IPS-11a (cell line): ENCODE measurements around the gene PFKFB3.
"Not testable (repeated sequence)": the region's sequence is repeated elsewhere in the genome, so short reads cannot be mapped to it uniquely, and the experiment has no call there.

Source experiments
- H3K4me3 ChIP-seq: one replicate; pipeline ENCODE4 v1.5.1; 2013; ENCODE audit warnings: low read depth, low read length, control low read depth

PFKFB3 gene

GRCh38 chr10:6269432-6269831 is 66.7 kb downstream of the PFKFB3 start:
- H3K4me3 ChIP-seq = no peak overlapping the region

GRCh38 chr10:6269953-6270867 is 67.5 kb downstream of the PFKFB3 start:
- no peak overlapping the region for H3K4me3 ChIP-seq

- no peak overlapping the region for H3K4me3 ChIP-seq
These were observed 68.2 kb downstream of the PFKFB3 start for GRCh38 chr10:6270951-6271350.

DNA sequence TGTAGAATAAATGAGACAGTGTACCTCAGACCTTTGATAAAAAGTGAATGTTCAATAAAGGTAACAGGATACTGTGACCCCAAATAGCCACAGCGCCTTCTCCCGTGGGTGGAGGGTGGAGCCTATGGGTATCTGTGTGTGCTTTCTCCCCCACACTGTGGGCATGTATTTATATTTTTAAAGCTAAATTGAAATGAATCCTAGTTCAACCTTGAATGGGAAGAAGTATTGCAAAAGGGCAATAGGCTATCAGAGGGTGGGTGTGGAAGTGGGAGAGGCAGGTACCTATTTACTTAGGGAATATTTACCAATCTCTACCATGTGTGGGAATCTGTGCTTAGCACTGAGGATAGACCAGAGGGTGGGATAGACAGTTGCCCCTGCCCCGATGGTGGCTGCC is 68.9 kb downstream of the PFKFB3 start:
- no peak overlapping the region for H3K4me3 ChIP-seq

DNA sequence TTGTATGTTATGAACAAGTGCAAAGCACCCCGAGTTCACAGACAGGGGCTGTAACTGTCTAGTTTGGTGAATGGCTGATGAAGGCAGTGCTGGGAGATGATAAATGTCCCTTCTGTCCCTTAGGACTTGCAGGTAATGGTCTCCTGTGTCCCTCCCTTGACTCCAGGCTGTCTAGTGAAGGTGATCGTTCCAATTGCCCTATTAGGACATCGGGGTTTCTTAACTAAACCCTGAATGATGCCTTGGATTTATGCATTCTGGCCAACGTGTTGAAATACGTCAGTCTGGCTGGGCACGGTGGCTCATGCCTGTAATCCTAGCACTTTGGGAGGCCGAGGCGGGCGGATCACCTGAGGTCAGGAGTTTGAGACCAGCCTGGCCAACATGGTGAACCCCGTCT is 69.4 kb downstream of the PFKFB3 start:
- no peak overlapping the region for H3K4me3 ChIP-seq

GRCh38 chr10:6273351-6273750 is 70.6 kb downstream of the PFKFB3 start:
- no peak overlapping the region for H3K4me3 ChIP-seq

- no peak overlapping the region for H3K4me3 ChIP-seq
These were observed 71.3 kb downstream of the PFKFB3 start for GRCh38 chr10:6274040-6274439.

GRCh38 chr10:6274484-6274883 is 71.8 kb downstream of the PFKFB3 start:
- H3K4me3 ChIP-seq = no peak overlapping the region

DNA sequence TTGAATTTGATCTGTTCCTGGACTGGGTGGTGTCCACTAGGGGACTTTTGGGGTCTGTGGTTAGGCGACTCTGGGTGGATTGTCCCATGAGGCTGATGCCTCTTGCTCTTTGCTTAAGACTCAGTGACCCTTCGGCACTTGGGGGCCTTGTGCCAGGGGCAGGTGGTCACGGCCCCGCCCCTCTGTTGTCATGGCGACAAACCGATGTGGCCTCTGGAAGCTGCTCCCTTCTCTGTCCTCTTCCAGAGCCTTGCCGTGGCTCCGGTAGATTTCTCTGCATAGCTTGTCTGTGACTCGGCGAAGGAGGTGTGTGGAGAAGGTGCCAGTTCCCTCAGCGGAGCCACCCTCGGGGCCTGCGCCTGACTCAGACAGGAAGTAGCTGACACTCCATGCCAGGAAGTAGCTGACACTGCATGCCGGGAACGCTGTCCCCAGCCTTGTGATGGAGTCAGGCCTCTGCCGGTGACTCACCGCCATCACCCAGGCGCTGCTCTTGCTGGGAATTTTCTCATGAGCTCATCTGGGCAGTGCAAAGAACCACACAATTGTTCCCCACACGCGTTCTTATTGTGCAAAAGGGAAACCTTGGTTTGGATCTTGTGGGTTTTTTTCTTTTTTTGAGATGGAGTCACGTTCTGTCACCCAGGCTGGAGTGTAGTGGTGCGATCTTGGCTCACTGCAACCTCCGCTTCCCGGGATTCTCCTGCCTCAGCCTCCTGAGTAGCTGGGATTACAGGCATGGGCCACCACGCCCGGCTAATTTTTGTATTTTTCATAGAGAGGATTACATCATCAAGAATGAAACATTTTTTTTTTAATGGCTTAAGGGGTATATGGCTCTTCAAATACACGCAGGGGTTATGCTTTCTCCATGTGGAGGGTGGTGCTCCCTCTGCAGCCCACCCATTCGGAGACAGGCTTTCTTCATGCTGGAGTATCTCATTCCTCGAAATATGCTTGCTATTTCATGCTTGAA is 72.6 kb downstream of the PFKFB3 start:
- no peak overlapping the region for H3K4me3 ChIP-seq

- no peak overlapping the region for H3K4me3 ChIP-seq
These were observed 73.6 kb downstream of the PFKFB3 start for GRCh38 chr10:6276356-6276755.

DNA sequence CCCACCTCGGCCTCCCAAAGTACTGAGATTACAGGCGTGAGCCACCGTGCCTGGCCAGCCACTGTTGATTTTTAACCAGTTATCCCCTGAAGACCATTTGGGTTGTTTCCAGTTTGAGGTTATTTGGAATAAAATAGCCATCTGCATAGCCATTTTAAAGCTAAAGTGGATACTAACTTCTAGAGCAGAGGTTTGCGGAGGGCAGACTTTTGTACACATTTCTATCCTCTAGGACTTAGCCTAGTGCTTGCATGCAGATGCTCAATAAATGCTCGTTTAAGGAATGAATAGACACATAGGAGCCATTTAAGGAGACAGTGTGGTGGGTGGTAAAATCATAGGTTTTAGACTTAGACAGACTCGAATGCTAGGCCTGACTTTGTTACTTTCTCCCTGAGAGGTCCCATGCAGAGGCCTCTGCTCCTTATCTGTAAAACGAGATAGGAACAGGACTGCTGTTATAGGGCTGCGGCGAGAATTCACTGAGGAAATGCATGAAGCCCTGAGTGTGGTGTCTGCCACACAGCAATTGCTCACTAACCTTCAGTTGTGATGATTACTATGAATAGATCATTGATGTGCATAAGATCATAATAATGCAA is 75.9 kb downstream of the PFKFB3 start:
- H3K4me3 ChIP-seq = no peak overlapping the region

- H3K4me3 ChIP-seq = no peak overlapping the region
These were observed 77.0 kb downstream of the PFKFB3 start for GRCh38 chr10:6279540-6280267.

DNA sequence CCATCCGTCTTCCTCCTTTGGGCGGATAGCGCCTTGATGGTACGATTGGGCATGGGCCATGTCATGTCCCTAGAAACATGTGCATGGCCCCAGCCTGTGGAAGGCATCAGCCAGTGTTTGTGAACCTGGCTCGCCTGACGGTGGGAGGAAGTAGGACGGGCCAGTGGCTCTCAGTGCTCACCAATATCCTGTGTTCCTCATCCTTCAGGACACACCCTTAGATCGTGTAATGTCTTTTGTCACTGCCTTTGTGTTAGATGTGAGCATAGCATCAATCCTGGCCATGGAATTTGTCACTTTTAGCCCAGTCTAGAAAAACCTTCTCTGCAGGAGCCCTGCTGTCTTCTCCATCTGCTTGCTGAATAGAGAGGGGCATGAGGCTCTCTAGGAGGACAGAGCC is 77.6 kb downstream of the PFKFB3 start:
- no peak overlapping the region for H3K4me3 ChIP-seq

GRCh38 chr10:6282454-6282958 is 79.8 kb downstream of the PFKFB3 start:
- H3K4me3 ChIP-seq = no peak overlapping the region

GRCh38 chr10:6283655-6284054 is 80.9 kb downstream of the PFKFB3 start:
- H3K4me3 ChIP-seq = no peak overlapping the region

DNA sequence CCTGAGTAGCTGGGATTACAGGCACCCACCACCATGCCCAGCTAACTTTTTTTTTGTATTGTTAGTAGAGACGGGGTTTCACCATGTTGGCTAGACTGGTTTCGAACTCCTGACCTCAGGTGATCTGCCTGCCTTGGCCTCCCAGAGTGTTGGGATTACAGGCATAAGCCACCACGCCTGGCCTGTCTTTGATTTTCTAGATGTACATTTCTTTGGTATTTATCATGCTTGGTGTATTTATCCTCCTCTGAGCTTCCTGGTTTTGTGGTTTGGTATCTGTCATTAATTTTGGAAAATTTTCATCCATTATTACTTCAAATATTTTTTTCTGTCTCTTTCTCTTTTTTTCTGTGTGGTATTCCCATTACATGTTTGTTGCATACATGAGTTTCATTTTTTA is 87.9 kb downstream of the PFKFB3 start:
- H3K4me3 ChIP-seq = not testable (repeated sequence)

DNA sequence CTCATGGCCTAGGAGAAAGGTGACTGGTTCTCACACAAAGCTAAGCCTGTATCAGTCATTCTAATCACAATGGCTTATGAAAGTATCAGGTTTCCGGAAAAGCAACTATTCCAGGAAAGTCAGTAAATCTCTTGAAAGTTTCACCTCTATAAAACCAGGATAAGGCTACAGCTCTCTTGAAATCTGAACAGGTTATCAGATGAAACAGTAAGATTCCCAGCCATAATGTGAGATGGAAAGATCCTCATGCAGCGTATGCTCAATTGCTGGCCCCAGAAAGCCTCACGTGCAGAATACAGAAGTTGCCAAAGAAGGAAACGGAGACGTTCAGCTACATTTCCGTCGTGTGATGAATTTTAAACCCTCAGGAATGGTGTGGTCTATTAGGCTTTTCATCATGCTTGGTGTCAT is 90.0 kb downstream of the PFKFB3 start:
- H3K4me3 ChIP-seq = no peak overlapping the region

DNA sequence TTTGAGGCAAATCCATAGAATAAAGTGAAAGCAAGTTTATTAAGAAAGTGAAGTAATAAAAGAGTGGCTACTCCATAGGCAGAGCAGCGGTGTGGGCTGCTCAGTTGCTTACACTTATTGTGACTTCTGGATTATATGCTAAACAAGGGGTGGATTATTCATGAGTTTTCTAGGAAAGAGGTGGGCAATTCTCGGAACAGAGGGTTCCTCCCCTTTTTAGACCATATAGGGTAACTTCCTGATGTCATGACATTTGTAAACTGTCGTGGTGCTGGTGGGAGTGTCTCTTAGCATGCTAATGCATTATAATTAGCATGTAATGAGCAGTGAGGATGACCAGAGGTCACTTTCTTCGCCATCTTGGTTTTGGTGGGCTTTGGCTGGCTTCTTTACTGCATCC is 93.7 kb downstream of the PFKFB3 start:
- not testable (repeated sequence) for H3K4me3 ChIP-seq

GRCh38 chr10:6296828-6297251 is 94.1 kb downstream of the PFKFB3 start:
- H3K4me3 ChIP-seq = no peak overlapping the region

DNA sequence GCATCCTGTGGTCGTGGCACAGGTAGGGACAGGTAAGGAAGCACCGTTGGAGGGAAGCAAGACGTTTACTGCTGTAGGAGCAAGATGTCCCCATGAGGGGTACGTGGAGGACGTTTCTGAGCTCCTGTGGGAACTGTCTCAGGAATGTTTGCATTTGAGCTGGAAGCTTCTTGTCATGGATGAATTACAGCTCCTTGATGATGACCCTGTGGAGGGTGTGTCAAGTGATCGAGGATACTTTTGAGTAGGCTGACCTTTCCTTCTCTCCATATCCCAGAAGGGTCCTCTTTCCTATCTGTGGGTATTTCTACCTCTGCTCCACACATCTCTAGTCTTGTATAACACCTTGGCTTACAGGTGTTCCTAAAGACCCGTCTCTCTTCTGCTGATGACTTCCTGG is 94.8 kb downstream of the PFKFB3 start:
- H3K4me3 ChIP-seq = no peak overlapping the region
